ENCODE measurements around the gene CHML.

- TF ChIP-seq, protein P1, sequence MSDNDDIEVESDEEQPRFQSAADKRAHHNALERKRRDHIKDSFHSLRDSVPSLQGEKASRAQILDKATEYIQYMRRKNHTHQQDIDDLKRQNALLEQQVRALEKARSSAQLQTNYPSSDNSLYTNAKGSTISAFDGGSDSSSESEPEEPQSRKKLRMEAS (IDR thresholded peaks at IDR 0.05) = no peak
- no peak for TF ChIP-seq TAF1 (IDR thresholded peaks at IDR 0.05; ENCODE audit: low read depth)
- TF ChIP-seq, protein P2, sequence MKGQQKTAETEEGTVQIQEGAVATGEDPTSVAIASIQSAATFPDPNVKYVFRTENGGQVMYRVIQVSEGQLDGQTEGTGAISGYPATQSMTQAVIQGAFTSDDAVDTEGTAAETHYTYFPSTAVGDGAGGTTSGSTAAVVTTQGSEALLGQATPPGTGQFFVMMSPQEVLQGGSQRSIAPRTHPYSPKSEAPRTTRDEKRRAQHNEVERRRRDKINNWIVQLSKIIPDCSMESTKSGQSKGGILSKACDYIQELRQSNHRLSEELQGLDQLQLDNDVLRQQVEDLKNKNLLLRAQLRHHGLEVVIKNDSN (IDR thresholded peaks at IDR 0.05) = no peak
- TF ChIP-seq TCF12 (IDR thresholded peaks at IDR 0.05; ENCODE audit: low read depth) = no peak
- TF ChIP-seq CREB1 (IDR thresholded peaks at IDR 0.05; ENCODE audit: low read depth) = no peak
- no peak for TF ChIP-seq REST (IDR thresholded peaks at IDR 0.05; ENCODE audit: low read depth)
Measured at GRCh38 chr1:241652012-241652411, 11.8 kb upstream of the CHML start, which contains the start of gene WDR64.

Measured in Ishikawa (cell line).